NB4 (cell line): ENCODE measurements around the gene AGAP1.

ENCODE experiments used
- MYC ChIP-seq: IDR thresholded peaks from 2 replicates; pipeline ENCODE4 v1.6.1; 2011; ENCODE audit warnings: low read depth, low read length
- POLR2A ChIP-seq: IDR thresholded peaks from 2 replicates; pipeline ENCODE4 v1.6.1; 2011; ENCODE audit warnings: mild to moderate bottlenecking; ENCODE audit not compliant: insufficient read length; ENCODE audit errors: extremely low read depth
- TF ChIP-seq, protein P1 (sequence below): IDR thresholded peaks from one replicate; pipeline ENCODE4 v1.5.1; 2012; ENCODE audit warnings: low read depth, low read length
- TF ChIP-seq, protein P2 (sequence below): IDR thresholded peaks from 2 replicates; pipeline ENCODE4 v1.6.1; 2011; ENCODE audit warnings: low read depth, low read length

DNA sequence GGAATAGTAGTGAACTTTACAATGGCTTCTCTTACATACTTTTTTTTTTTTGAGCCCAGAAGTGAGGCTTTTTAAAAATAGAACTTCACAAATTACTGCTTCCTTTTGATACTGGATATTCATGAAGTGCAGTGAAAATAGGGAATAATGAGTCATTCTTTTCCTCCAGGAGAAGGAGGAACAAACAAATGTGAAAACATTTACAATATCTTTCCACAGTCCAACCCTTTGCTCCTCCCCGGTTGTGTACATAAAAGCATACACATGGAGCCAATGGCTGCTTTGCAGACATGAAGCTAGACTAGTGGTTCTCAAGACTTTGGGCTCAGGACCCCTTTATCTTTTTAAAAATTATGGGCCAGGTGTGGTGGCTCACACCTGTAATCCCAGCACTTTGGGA lies 407.4 kb downstream of the AGAP1 start:
- TF ChIP-seq, protein P1, sequence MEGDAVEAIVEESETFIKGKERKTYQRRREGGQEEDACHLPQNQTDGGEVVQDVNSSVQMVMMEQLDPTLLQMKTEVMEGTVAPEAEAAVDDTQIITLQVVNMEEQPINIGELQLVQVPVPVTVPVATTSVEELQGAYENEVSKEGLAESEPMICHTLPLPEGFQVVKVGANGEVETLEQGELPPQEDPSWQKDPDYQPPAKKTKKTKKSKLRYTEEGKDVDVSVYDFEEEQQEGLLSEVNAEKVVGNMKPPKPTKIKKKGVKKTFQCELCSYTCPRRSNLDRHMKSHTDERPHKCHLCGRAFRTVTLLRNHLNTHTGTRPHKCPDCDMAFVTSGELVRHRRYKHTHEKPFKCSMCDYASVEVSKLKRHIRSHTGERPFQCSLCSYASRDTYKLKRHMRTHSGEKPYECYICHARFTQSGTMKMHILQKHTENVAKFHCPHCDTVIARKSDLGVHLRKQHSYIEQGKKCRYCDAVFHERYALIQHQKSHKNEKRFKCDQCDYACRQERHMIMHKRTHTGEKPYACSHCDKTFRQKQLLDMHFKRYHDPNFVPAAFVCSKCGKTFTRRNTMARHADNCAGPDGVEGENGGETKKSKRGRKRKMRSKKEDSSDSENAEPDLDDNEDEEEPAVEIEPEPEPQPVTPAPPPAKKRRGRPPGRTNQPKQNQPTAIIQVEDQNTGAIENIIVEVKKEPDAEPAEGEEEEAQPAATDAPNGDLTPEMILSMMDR: no peak
- TF ChIP-seq POLR2A (no peak), MYC (no peak)
- TF ChIP-seq, protein P2, sequence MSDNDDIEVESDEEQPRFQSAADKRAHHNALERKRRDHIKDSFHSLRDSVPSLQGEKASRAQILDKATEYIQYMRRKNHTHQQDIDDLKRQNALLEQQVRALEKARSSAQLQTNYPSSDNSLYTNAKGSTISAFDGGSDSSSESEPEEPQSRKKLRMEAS: no peak
